H1 (cell line): ENCODE data around the gene RNF224.

ENCODE experiments used
- CHD7 ChIP-seq: fragments of 300-600 bp; sonication (generic); IDR thresholded peaks from 2 replicates; pipeline ENCODE4 v1.7.1; 2012; ENCODE audit warnings: low read length, moderate library complexity, mild to moderate bottlenecking, inconsistent platforms; ENCODE audit not compliant: insufficient replicate concordance
- CTCF ChIP-seq, 3 experiments: IDR thresholded peaks; 1 replicate in 2 of 3; 2 replicates in 1 of 3; pipeline versions ENCODE4 v1.5.1 to v1.6.1; 2011; ENCODE audit warnings: low read length in 3 of 3, mild to moderate bottlenecking in 3 of 3, inconsistent platforms in 2 of 3, low read depth in 1 of 3, moderate library complexity in 1 of 3; ENCODE audit not compliant: insufficient read depth in 1 of 3; ENCODE audit errors: control extremely low read depth in 1 of 3
- E2F6 ChIP-seq: IDR thresholded peaks from 2 replicates; pipeline ENCODE4 v1.6.1; 2012; ENCODE audit warnings: inconsistent platforms
- EZH2 ChIP-seq: fragments of 200-600 bp; sonication (generic); IDR thresholded peaks from 2 replicates; pipeline ENCODE4 v1.7.1; 2012; ENCODE audit warnings: low read depth, mild to moderate bottlenecking, moderate library complexity, low read length, inconsistent platforms; ENCODE audit not compliant: severe bottlenecking
- TEAD4 ChIP-seq: IDR thresholded peaks from 2 replicates; pipeline ENCODE4 v1.6.1; 2012; ENCODE audit warnings: low read depth, low read length, inconsistent platforms, mixed read lengths

GRCh38 chr9:137276473-137277328 lies 49.4 kb downstream of the RNF224 start:
- TF ChIP-seq CTCF (IDR thresholded peaks at IDR 0.05; ENCODE audit: control extremely low read depth in 1 of 3, insufficient read depth in 1 of 3, low read depth in 1 of 3, low read length in 3 of 3): no peak
- 0 out of 2 replicates have a peak, but pooled peaks have one; percentile 5 for TF ChIP-seq E2F6
- TF ChIP-seq CHD7: no peak
- TF ChIP-seq EZH2: no peak
- no peak for TF ChIP-seq TEAD4
